Common myeloid progenitor, CD34-positive (primary cell): ENCODE results near the gene EIF5A.

Experiments
- CTCF ChIA-PET: fragments of 350-600 bp; sonication (Branson Sonifier 250); formaldehyde crosslinking; loops from one replicate; lab custom pipeline; 2021; ENCODE audit warnings: antibody characterized with exemption; lab: Charles Lee
- POLR2A ChIA-PET: fragments of 350-600 bp; sonication (Branson Sonifier 250); formaldehyde crosslinking; loops from one replicate; lab custom pipeline; 2021; ENCODE audit warnings: antibody characterized with exemption; lab: Charles Lee
- DNase-seq, 3 donors: peaks; one replicate each; pipeline versions ENCODE4 v3.0.0 to v3.0.0-alpha.2; 2013
- H3K27ac ChIP-seq, 2 experiments: 1 replicate in 1 of 2; 2 replicates in 1 of 2; pipeline ENCODE4 v1.7.0; 2013; ENCODE audit warnings: inconsistent platforms in 2 of 2, low read length in 2 of 2, mild to moderate bottlenecking in 2 of 2, low read depth in 1 of 2, moderate library complexity in 1 of 2; ENCODE audit not compliant: severe bottlenecking in 2 of 2, insufficient read depth in 1 of 2, poor library complexity in 1 of 2
- H3K27me3 ChIP-seq, 5 experiments: replicated peaks in 2 of 5; 1 replicate in 3 of 5; 2 replicates in 2 of 5; pipeline versions ENCODE4 v1.6.1 to v1.7.0; 2013; ENCODE audit warnings: low read length in 4 of 5, mild to moderate bottlenecking in 2 of 5, moderate library complexity in 2 of 5, inconsistent platforms in 1 of 5; ENCODE audit not compliant: insufficient read depth in 5 of 5, control insufficient read depth in 4 of 5
- H3K36me3 ChIP-seq, 4 experiments: 1 replicate in 2 of 4; 2 replicates in 2 of 4; pipeline versions ENCODE4 v1.6.1 to v1.7.0; 2013; ENCODE audit warnings: low read length in 3 of 4, control low read depth in 1 of 4, mild to moderate bottlenecking in 1 of 4; ENCODE audit not compliant: control insufficient read depth in 4 of 4, insufficient read depth in 4 of 4
- H3K4me1 ChIP-seq, 4 experiments: 1 replicate in 3 of 4; 2 replicates in 1 of 4; pipeline versions ENCODE4 v1.6.1 to v1.7.1; 2013; ENCODE audit warnings: low read length in 3 of 4, mild to moderate bottlenecking in 3 of 4, control low read depth in 1 of 4, inconsistent platforms in 1 of 4, moderate library complexity in 1 of 4; ENCODE audit not compliant: control insufficient read depth in 4 of 4, insufficient read depth in 4 of 4; ENCODE audit errors: control extremely low read depth in 1 of 4
- H3K4me3 ChIP-seq, 7 experiments: 1 replicate in 4 of 7; 2 replicates in 3 of 7; pipeline versions ENCODE4 v1.5.1 to v1.7.0; 2013; ENCODE audit warnings: mild to moderate bottlenecking in 7 of 7, low read length in 6 of 7, moderate library complexity in 6 of 7, inconsistent platforms in 2 of 7, low read depth in 2 of 7, control low read depth in 1 of 7; ENCODE audit not compliant: insufficient read depth in 4 of 7, control insufficient read depth in 1 of 7; ENCODE audit errors: extremely low read depth in 1 of 7
- H3K9me3 ChIP-seq, 5 experiments: 1 replicate in 4 of 5; 2 replicates in 1 of 5; pipeline versions ENCODE4 v1.6.1 to v1.7.1; 2013; ENCODE audit warnings: low read length in 4 of 5, mild to moderate bottlenecking in 2 of 5, inconsistent platforms in 1 of 5, low read depth in 1 of 5, moderate library complexity in 1 of 5; ENCODE audit not compliant: control insufficient read depth in 4 of 5, insufficient read depth in 2 of 5; ENCODE audit errors: control extremely low read depth in 1 of 5
- WGBS: methylation state at CpG from one replicate; pipeline ENCODE4 v1.1.5; 2013; ENCODE audit not compliant: insufficient coverage; 5-methylcytosine and 5-hydroxymethylcytosine counted together

The EIF5A gene

DNA sequence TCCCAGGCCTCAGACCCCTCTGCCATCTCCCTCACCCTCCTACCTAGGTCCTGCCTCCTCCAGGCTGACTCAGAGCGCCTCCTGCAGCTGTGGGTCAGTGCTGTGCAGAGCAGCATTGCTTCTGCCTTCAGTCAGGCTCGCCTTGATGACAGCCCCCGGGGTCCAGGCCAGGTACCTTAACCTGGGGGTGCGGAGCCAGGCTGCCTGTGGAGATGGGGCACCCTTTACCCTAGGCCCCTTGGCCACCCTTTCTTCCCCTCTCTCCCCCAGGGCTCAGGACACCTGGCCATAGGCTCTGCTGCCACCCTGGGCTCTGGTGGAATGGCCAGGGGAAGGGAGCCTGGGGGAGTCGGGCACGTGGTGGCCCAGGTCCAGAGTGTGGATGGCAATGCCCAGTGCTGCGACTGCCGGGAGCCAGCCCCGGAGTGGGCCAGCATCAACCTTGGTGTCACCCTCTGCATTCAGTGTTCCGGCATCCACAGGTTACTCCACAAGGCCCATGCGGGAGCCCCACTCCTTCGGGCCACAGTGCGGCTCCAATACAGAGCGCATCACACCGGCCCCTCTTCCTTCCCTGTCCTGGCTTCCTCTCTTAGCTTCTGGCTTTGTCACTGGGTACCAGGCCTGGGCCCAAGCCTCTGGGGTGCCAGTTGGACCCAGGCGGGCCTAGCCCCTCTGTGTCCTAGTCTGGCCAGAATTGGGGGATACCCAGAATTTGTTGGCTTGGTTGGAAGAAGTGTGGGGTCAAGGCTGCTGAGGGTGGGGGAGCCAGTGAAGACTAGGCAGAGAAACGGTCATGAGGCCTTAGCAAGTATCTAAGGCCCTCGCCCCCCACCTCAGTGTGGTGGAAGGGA lies 39.6 kb downstream of the EIF5A start:
- no peak for DNase-seq
- Histone ChIP-seq H3K36me3 (peaks cover 16 to 83% (median 53%) of the 10 kb centered on the region in 4 experiments), H3K4me3 (no peak overlapping the region), H3K27me3 (no peaks in the 10 kb centered on the region), H3K9me3 (no peaks in the 10 kb centered on the region), H3K27ac (no peak overlapping the region), H3K4me1 (peaks cover 0 to 21% (median 9%) of the 10 kb centered on the region in 4 experiments)
- POLR2A ChIA-PET: no interaction called here
- CTCF ChIA-PET: interaction anchor here (1.5 to 18.5 kb wide), 7 partner anchors 10 to 50 kb away, joined by 3 to 314 read pairs (median 16); partner anchors contain the start of genes ACAP1 and NEURL4
- WGBS: 91% methylated on average over 17 of the region's 18 CpGs

DNA sequence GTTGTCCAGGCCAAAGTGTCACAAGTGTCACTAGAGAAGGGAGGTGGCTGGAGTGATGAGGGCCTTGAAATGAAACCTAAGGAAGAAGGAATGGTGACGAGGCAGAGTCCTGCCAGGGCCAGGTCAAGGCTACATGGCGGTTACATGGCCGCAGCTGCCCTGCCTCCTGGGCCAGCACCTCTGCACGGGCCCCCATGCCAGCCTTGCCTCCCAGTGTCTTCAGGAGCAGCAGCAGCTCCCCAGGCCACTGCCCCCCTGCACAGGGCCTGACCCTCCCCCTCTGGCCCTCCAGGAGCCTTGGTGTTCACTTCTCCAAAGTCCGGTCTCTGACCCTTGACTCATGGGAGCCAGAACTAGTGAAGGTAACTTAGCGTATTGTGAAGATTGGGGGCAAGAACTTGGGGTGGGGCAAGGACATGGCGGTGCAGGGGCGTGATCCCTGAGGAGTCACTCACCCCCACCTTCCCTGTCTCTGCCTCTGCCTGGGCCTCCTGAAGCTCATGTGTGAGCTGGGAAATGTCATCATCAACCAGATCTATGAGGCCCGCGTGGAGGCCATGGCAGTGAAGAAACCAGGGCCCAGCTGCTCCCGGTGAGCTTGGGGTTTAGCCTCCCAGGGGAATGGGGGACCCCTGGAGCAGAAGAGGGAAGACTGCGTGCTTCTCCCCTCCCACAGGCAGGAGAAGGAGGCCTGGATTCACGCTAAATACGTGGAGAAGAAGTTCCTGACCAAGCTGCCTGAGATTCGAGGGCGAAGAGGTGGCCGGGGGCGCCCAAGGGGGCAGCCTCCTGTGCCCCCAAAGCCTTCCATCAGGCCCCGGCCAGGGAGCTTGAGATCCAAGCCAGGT lies 40.4 kb downstream of the EIF5A start:
- H3K4me1 ChIP-seq: peaks cover 0 to 29% (median 13%) of the 10 kb centered on the region in 4 experiments
- no peak overlapping the region for H3K27ac ChIP-seq
- ChIA-PET CTCF (interaction anchor here (1.1 to 18.5 kb wide), 7 partner anchors 11 to 302 kb away, joined by 3 to 314 read pairs (median 5); partner anchors contain the start of genes ACADVL, ACAP1, DLG4 and NEURL4), POLR2A (no interaction called here)
- H3K9me3 ChIP-seq: no peaks in the 10 kb centered on the region
- H3K36me3 ChIP-seq: peaks cover 13 to 83% (median 49%) of the 10 kb centered on the region in 4 experiments
- H3K4me3 ChIP-seq: no peak overlapping the region
- no peak for DNase-seq
- no peaks in the 10 kb centered on the region for H3K27me3 ChIP-seq
- WGBS: 96% methylated on average over 12 of the region's 19 CpGs

DNA sequence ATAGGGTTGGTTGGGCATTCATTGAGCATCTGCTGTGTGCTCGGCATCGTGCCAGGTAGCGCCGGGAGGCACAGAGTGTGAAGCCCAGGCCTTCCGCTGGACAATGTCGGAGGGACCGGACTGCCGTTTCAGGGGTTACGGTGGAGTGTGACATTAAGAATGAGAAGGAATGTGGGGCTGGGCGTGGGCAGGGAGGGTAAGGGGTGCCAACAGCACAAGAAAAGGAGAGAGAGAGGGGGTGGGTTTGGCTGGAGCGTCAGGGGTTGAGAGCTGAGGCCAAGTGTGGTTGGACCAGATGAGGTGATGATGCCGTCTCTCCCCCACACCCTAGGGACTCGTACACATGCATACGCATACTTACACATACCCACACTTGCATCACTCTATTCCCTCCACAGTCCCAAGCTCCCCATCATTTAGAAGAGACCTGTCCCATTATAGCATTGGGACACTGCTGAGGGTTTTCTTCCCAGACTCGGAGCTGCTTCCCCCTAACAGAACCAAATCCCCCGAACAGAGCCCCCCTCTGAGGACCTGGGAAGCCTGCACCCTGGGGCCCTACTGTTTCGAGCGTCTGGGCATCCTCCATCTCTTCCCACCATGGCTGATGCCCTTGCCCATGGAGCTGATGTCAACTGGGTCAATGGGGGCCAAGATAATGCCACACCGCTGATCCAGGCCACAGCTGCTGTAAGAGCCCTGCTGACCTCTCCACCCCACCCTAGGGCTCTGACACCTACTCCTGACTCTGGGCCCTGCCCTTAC lies 41.2 kb downstream of the EIF5A start:
- no peak for DNase-seq
- ChIA-PET POLR2A (no interaction called here), CTCF (interaction anchor here (0.5 to 18.5 kb wide), 10 partner anchors 12 to 438 kb away, joined by 3 to 314 read pairs (median 4); partner anchors contain the start of genes ACADVL, ACAP1, DLG4 and NEURL4)
- no peaks in the 10 kb centered on the region for H3K9me3 ChIP-seq
- H3K27me3 ChIP-seq: no peaks in the 10 kb centered on the region
- peaks cover 0 to 31% (median 14%) of the 10 kb centered on the region in 4 experiments for H3K4me1 ChIP-seq
- H3K27ac ChIP-seq: no peak overlapping the region
- no peak overlapping the region for H3K4me3 ChIP-seq
- H3K36me3 ChIP-seq: peaks cover 13 to 79% (median 41%) of the 10 kb centered on the region in 4 experiments
- WGBS: 91% methylated on average over 15 of the region's 19 CpGs

DNA sequence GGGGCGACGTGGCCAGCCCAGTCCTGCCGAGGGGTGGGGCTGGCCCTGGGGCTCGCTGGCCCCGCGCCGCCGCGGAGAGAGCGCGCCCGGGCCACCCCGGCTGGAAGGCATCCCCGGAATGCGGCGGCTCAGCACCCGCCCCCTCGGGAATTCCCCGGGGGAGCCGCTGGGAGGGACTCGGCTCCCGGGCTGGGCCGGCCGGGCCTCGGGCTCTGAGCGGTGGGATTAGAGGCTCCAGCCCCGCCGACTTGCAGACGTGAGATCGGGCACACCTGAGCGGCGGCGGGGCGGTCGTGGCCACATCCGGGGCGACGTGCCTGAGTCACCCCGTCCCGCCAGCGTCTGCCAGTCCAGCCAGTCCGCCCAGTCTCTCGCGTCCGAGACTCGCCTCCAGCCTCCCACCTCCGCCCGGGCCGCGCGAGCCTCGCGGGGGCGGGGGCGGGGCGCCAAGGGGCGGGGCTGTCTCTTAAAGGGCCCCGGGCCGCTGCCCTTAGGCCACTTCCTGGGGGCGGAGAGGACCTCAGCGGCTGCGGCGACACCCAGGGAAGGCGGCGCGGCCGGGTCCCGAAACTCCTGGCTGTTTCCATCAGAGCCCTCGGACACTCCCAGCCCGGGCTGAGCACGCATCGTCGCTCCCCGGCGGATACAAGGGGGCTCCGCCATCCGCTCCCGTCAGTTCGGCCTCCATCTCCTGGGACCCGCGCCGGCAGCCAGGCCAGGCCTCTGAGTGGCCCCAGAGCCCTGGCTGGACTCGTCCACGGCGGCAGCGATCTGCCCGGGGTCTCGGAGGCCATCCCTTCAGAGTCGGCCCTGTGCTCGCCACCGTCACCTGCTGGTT lies 44.5 kb downstream of the EIF5A start, which contains the start of gene KCTD11:
Gene KCTD11, plus strand, starts transcription at position 498 of the 838 bp plus-strand sequence.
- Histone ChIP-seq H3K27me3 (no peaks in the 10 kb centered on the region), H3K4me3 (peak within 1 kb of the TSS in 6 of 7 experiments; percentile 52 to 85 (median 74)), H3K4me1 (peaks cover 0 to 35% (median 14%) of the 10 kb centered on the region in 4 experiments), H3K9me3 (no peaks in the 10 kb centered on the region), H3K27ac (peak within 1 kb of the TSS in 1 of 2 experiments; percentile 49), H3K36me3 (peaks cover 8 to 47% (median 18%) of the 10 kb centered on the region in 4 experiments)
- POLR2A ChIA-PET: interaction anchor here (1.1 kb wide), 1 partner anchor 16 kb away, joined by 4 read pairs; the partner anchor contains the start of gene ACAP1
- CTCF ChIA-PET: interaction anchor here (0.7 to 18.5 kb wide), 4 partner anchors 15 to 131 kb away, joined by 3 to 314 read pairs (median 25); partner anchors contain the start of genes ACAP1 and NEURL4
- DNase-seq: peak in 2 of 3 donors; percentile 26 to 57
- under 1% methylated on average over 56 of the region's 91 CpGs for WGBS

DNA sequence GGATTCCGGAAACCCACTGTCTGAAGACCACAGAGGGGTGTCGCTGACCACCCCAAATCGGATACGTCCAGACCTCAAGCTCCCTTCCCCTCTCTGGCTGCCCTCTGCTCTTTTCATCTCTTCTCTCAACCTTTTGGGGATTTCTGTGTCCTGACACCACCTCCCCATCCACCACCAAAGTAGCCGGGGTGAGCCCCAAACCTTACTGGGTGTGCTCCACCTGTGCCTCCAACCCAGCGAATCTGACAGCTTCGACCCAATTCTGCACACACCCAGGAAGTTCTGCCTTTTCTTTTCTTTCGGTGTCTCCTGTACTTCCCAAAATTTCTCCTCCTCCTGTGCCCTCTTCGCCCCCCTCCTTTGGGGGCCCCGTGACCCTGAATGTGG lies 45.1 kb downstream of the EIF5A start:
- ChIA-PET CTCF (interaction anchor here (0.8 to 4.4 kb wide), 3 partner anchors 15 to 209 kb away, joined by 4 to 15 read pairs (median 6); partner anchors contain the start of genes SENP3 and SPEM2), POLR2A (no interaction called here)
- H3K27me3 ChIP-seq: no peaks in the 10 kb centered on the region
- peaks cover 6 to 41% (median 13%) of the 10 kb centered on the region in 4 experiments for H3K36me3 ChIP-seq
- H3K4me3 ChIP-seq: peak overlapping the region in 6 of 7 experiments; percentile 52 to 85 (median 74)
- H3K4me1 ChIP-seq: peaks cover 0 to 35% (median 14%) of the 10 kb centered on the region in 4 experiments
- 24% methylated on average over 9 of the region's 10 CpGs for WGBS
- peak overlapping the region in 1 of 2 experiments; percentile 25 for H3K27ac ChIP-seq
- no peak for DNase-seq
- no peaks in the 10 kb centered on the region for H3K9me3 ChIP-seq
